ENCODE data around the gene AKT2. TPM values are rescaled to one million over a fixed set of nuclear protein-coding genes. Genes with fewer than 3 reads are reported as not detected.

AKT2 gene
- total RNA-seq, 1 experiment from 2014 or later = 182 TPM

DNA sequence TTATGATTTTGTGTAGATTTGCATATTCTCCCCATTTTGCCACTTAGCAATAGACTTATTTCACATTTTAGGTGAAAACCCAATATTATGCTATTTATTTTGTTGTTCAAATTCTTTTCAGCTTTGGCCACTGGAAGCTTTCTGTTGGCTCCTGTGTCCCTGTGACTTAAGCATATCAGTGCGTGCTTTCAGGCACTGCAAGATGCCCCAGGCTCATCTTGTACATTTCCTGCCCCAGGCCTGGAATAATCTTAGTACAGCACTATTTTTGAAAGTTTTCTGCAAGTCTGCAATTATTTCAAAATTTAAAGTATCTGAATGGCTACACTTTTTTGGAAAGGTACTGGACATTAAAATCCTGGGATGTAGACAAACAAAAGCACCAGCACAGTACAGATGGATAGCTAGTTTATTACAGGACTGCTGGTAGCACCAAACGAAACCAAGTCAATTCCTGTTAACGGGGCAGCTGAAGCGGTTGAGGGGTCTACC lies 55.2 kb downstream of the AKT2 start:
- H3K4me1 Mint-ChIP-seq (ENCODE audit: low read depth, unreplicated experiment) = peaks cover 33% of the 10 kb centered on the region
- intact Hi-C loops (cut with micrococcal nuclease; ENCODE audit: unreplicated experiment) = no loop called here
- TF ChIP-seq, protein P1, sequence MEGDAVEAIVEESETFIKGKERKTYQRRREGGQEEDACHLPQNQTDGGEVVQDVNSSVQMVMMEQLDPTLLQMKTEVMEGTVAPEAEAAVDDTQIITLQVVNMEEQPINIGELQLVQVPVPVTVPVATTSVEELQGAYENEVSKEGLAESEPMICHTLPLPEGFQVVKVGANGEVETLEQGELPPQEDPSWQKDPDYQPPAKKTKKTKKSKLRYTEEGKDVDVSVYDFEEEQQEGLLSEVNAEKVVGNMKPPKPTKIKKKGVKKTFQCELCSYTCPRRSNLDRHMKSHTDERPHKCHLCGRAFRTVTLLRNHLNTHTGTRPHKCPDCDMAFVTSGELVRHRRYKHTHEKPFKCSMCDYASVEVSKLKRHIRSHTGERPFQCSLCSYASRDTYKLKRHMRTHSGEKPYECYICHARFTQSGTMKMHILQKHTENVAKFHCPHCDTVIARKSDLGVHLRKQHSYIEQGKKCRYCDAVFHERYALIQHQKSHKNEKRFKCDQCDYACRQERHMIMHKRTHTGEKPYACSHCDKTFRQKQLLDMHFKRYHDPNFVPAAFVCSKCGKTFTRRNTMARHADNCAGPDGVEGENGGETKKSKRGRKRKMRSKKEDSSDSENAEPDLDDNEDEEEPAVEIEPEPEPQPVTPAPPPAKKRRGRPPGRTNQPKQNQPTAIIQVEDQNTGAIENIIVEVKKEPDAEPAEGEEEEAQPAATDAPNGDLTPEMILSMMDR (IDR thresholded peaks at IDR 0.05; ENCODE audit: unreplicated experiment) = no peak
- H3K4me3 Mint-ChIP-seq (ENCODE audit: low read depth, unreplicated experiment) = no peak overlapping the region
- H3K27me3 Mint-ChIP-seq (ENCODE audit: unreplicated experiment) = peaks cover 35% of the 10 kb centered on the region
- H3K27ac Mint-ChIP-seq (ENCODE audit: unreplicated experiment) = no peak overlapping the region
- CTCF ChIA-PET = no interaction called here
- no TSS peak for BruUV-seq (replicated peaks)
- DNase-seq = no peak
- H3K9me3 Mint-ChIP-seq (ENCODE audit: low read depth, unreplicated experiment) = no peaks in the 10 kb centered on the region
- peaks cover 36% of the 10 kb centered on the region for H3K36me3 Mint-ChIP-seq (ENCODE audit: insufficient read depth, unreplicated experiment)

DNA sequence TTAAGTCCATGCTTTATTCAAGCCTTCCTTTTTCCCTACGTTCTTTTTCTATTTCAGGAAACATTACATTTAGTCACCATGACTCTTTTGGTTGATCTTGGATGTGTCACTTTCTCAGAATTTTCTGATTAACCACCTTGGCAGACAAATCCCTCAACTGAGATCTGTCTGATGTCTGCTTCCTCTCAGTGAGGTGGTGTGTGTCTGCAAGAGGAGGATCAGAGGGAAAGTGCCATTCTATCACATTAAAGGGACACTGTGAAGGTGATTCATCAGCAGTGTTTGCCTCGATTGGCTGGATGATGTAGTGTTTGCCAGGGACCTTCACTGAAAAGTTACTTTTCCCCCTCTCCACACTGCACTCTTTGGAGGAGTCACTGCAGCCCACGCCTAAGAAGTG lies 55.7 kb downstream of the AKT2 start:
- DNase-seq = no peak
- CTCF ChIA-PET = no interaction called here
- H3K4me1 Mint-ChIP-seq (ENCODE audit: low read depth, unreplicated experiment) = peaks cover 38% of the 10 kb centered on the region
- intact Hi-C loops (cut with micrococcal nuclease; ENCODE audit: unreplicated experiment) = no loop called here
- TF ChIP-seq, protein P1 (IDR thresholded peaks at IDR 0.05; ENCODE audit: unreplicated experiment) = no peak
- H3K4me3 Mint-ChIP-seq (ENCODE audit: low read depth, unreplicated experiment) = no peak overlapping the region
- no peak overlapping the region for H3K27ac Mint-ChIP-seq (ENCODE audit: unreplicated experiment)
- BruUV-seq (replicated peaks) = no TSS peak
- H3K27me3 Mint-ChIP-seq (ENCODE audit: unreplicated experiment) = peaks cover 40% of the 10 kb centered on the region
- peaks cover 31% of the 10 kb centered on the region for H3K36me3 Mint-ChIP-seq (ENCODE audit: insufficient read depth, unreplicated experiment)
- no peaks in the 10 kb centered on the region for H3K9me3 Mint-ChIP-seq (ENCODE audit: low read depth, unreplicated experiment)

DNA sequence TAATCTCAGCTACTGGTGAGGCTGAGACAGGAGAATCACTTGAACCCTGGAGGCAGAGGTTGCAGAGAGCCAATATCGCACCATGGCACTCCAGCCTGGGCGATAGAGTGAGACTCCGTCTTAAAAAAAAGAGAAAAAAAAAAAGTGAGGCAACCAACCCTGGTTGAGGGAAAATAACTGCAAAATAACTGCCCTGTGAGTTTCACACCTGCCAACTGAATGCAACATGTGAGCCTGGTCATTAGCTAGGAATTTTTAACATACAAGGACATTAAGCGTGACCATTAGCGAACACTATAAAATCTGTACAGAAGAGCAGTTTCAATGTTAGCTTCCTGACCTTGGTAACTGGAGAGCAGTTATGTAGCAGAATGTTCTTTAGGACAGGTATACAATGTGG lies 56.3 kb downstream of the AKT2 start:
- H3K9me3 Mint-ChIP-seq (ENCODE audit: low read depth, unreplicated experiment) = no peaks in the 10 kb centered on the region
- no TSS peak for BruUV-seq (replicated peaks)
- DNase-seq = no peak
- intact Hi-C loops (cut with micrococcal nuclease; ENCODE audit: unreplicated experiment) = no loop called here
- peaks cover 43% of the 10 kb centered on the region for H3K27me3 Mint-ChIP-seq (ENCODE audit: unreplicated experiment)
- TF ChIP-seq, protein P1 (IDR thresholded peaks at IDR 0.05; ENCODE audit: unreplicated experiment) = no peak
- no peak overlapping the region for H3K4me3 Mint-ChIP-seq (ENCODE audit: low read depth, unreplicated experiment)
- CTCF ChIA-PET = no interaction called here
- no peak overlapping the region for H3K27ac Mint-ChIP-seq (ENCODE audit: unreplicated experiment)
- peaks cover 41% of the 10 kb centered on the region for H3K4me1 Mint-ChIP-seq (ENCODE audit: low read depth, unreplicated experiment)
- peaks cover 25% of the 10 kb centered on the region for H3K36me3 Mint-ChIP-seq (ENCODE audit: insufficient read depth, unreplicated experiment)

DNA sequence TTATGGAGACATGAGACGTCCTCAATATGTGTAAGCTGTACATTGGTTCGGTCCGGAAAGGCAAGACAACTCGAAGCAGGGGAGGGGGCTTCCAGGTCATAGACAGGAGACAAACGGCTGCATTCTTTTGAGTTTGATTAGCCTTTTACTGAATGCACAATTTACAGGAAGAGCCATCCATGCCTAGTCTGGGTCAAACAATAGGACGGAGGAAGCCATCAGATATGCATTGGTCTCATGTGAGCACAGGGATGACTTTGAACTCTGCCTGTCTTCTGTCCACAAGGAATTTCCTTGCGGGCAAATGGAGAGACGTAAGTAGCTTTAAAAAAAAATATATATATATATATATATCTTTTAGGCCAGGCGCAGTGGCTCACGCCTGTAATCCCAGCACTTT lies 56.8 kb downstream of the AKT2 start:
- Mint-ChIP-seq H3K4me1 (ENCODE audit: low read depth, unreplicated experiment) (peaks cover 41% of the 10 kb centered on the region), H3K9me3 (ENCODE audit: low read depth, unreplicated experiment) (no peaks in the 10 kb centered on the region), H3K27me3 (ENCODE audit: unreplicated experiment) (peaks cover 43% of the 10 kb centered on the region), H3K27ac (ENCODE audit: unreplicated experiment) (no peak overlapping the region), H3K36me3 (ENCODE audit: insufficient read depth, unreplicated experiment) (peaks cover 24% of the 10 kb centered on the region), H3K4me3 (ENCODE audit: low read depth, unreplicated experiment) (no peak overlapping the region)
- intact Hi-C loops (cut with micrococcal nuclease; ENCODE audit: unreplicated experiment) = no loop called here
- BruUV-seq (replicated peaks) = no TSS peak
- DNase-seq = no peak
- CTCF ChIA-PET = no interaction called here
- TF ChIP-seq, protein P1 (IDR thresholded peaks at IDR 0.05; ENCODE audit: unreplicated experiment) = no peak
